ENCODE results near the gene ZNF143.
"Not testable (repeated sequence)": the region's sequence is repeated elsewhere in the genome, so short reads cannot be mapped to it uniquely, and the experiment has no call there.

The ZNF143 gene

DNA sequence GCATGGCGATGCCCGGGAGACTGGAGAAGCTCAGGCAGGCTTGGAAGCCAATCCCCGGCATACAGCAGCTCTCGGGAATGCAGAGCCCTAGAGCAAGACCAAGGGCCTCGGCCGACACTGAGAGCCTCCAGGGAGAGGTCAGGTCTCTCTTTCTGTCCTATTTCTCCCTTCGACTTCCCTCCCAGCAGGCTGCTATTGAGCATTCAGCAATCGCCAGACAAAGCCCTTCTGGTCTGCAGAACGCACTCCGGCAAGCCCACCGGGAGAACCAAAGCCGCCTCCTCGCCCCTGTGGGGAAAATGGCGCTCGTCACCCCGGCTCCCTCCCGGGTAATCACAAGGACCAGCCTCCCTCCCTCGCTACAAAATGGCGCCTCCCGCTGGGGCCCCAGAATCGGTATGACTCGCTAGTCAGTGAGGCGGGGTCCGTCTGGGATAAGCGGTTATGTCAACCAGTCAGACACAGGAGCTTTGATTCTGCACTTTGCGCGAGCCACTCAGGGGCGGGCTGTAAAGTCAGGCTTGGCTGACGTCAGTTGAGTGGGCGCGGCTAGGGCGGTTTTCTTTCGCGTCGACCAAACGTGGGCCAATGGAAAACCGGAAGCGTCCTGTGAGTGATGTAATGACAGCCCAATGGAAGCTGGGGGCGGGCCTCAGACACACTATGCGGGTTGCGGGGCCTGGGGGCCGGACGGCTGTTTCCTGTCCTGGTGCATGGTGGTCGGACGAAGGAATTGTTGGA is at the start of gene ZNF143:
Gene ZNF143, plus strand, starts transcription at position 691 of the 741 bp plus-strand sequence. CDS start 10,297 bp downstream, outside the sequence.
- DNase-seq: peak; percentile 100

DNA sequence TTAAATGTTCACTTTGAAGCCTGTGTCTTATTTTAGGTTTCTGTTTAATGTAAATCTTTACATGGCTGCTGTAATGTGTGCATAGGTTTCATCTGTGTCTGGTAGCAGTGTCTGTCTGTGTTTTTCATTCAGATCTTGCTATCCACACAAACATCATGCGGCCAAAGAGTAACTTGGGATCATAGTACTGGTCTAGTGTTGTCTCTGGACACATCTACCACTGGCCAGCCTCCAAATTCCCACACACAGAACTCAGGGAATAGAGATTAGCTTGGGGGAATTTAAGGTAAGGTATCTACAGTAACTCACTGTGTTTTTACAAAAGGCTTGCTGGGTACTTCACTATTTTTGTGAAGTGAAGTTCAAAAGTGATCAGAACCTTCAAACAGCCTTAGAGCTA is 32.1 kb upstream of the ZNF143 start:
- no peak for DNase-seq

DNA sequence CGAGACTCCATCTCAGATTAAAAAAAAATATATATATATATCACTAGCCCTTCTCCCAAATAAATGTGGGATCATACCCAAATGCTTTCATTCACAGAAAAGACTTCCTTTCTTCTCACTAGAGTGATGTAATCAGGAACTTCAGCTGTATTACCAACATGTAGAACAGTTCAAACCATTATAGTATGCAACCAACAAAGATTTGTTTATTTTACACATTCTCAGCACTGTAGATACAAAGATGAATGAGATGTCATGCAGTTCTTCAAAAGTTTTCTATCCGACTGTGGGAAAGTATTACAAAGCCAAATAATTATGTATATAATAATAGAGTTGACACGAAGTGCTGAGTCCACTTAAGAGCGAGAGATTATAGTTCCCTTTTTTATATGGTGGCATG is 22.2 kb upstream of the ZNF143 start:
- no peak for DNase-seq

DNA sequence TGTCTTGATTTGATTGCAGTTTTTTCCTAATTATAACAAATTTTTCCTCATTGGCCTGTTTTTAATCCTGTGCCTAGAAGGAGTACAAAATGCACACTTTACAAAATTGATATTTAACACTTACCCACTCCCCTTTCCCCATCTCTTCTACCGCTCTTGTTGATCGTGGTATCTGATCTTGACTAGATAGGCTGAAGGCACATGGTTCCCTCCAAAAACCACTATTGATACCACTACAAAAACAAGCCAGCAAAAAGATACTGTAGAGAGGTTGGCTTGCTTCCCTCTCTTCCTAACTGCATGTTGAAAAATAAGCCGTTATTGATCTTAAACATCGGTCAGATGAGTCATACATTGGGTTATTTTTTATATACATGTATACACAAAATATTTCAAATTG is 14.6 kb upstream of the ZNF143 start:
- no peak for DNase-seq

DNA sequence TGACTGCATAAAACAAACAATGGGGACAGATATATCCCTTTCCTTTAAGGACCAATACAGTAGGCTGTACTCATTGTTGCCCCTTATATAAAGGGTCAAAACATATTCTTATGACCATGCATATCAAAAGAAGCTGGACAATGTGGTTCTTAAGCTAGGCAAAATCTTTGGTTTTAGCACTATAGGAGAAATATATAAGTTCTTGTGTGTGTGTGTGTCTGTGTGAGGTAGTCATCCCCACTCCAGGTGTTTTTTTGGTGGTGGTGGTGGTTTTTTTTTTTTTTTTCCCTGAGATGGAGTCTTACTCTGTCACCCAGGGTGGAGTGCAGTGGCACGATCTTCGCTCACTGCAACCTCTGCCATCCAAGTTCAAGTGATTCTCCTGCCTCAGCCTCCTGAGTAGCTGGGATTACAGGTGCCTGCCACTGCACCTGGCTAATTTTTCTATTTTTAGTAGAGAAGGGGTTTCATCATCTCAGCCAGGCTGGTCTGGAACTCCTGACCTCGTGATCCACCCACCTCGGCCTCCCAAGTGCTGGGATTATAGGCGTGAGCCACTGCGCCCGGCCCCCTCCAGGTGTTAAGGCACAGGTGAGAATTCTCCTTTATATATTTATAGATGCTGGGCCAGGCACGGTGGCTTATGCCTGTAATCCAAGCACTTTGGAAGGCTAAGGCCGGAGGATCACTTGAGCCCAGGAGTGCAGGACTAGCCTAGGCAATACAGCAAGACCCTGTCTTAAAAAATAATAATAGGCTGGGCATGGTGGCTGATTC is 12.0 kb upstream of the ZNF143 start:
- DNase-seq: no peak

DNA sequence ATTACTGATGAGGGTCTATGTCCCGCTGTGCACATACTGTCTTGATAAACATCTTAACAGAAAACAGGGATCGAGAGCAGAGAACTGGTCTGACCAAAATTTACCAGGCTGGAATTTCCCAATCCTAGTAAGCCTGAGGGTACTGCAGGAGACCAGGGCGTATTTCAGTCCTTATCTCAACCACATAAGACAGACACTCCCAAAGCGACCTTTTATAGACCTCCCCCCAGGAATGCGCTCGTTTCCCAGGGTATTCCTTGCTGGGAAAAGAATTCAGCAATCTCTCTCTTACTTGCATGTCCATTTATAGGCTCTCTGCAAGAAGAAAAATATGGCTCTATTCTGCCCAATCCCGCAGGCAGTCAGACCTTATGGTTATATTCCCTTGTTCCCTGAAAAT is 8.8 kb upstream of the ZNF143 start:
- DNase-seq: not testable (repeated sequence)

DNA sequence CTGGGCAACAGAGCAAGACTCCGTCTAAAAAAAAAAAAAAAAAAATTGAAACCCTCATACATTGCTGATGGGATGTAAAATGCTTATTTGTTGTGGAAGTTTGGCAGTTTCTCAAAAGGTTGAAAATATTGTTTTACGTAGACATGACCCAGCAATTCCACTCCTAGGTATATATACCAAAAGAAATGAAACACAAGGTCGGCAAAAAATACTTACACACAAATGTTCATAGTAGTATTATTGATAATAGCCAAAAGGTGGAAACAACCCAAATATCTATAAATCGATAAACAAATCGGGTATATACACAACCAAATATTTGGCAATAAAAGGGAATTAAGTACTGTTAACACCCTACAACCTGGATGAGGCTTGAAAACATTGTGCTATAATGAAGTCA is 5.1 kb upstream of the ZNF143 start:
- DNase-seq: no peak

DNA sequence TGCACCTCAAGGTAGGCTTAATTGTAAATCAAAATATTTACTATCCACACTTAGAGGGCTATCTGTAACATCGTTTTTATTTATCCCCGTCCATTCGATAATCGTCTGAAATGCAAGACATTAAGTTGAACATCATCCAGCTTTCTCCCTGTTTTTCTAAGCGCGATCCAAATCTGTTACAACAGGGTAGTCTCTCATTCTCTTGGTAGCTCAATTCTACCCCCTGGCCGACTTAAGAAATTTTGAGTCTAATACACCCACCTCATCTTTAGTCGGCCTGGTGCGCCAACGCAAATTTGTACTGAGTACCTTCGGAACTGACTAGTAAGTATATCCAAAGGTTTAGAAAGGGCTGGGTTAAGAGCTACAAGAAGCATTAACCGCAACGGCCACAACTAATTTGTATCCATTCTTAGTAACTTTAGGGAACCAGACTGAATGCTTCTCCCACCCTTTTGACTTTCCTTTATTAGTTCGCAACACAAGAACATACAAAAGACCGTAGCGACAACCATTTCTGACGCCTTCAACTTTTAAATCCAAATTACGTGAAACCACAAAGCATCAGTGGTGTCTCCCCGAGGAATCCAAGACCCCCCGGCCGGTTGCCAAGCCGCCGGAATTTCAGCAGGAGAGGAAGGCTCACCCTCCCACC is 1.0 kb upstream of the ZNF143 start:
- DNase-seq: peak; percentile 60

DNA sequence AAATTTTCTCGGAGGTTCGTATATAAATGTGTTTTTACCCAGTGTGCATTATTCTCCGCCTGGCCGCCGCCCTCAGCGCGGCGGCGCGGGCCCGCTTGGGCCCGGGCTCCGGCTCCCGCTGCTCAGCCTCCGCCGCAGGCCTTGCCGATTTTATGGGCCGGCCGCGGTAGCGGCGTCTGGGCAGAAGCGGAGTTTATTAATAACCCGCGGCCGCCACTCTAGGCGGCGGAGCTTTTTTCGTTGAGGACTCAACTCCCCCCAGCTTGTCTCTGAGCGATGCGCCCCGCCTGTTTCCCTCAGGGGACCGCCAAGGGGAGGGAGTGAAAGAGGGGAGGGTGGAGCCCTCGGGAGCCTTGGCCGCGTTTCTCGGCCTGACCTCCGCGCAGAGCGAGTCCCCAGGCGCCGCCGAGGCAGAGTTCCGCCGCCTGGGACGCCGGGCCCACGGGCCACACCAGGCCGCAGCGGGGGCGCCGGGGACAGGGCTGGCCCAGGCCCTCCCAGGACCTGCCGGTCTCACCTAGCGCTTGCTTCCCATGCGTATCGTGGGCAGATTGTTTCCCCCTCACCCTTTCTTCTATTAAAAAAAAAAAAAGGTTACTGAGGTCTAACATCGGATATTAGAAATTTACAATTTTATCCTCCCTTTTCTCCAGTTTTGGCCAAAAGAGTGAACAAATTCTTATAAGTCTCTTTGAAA is 399 bp downstream of the ZNF143 start:
- DNase-seq: peak; percentile 92

DNA sequence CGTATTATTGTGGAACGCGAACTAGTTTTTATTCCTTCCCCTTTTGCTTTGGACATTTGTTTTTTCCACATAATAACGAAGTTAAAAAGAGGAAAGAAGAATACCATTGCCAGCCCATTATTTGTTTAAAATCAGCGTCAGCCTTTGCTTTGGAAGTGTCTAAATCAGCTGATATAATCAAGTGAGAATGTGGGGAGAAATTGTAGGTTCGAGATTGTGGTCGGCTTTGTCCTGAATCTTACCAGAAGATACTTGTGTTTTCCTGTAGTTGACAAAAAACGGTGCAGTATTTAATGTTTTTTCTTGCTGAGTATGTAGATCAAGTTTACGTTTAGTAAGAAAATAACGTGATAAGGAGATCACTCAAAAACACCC is 935 bp downstream of the ZNF143 start:
- DNase-seq: no peak

DNA sequence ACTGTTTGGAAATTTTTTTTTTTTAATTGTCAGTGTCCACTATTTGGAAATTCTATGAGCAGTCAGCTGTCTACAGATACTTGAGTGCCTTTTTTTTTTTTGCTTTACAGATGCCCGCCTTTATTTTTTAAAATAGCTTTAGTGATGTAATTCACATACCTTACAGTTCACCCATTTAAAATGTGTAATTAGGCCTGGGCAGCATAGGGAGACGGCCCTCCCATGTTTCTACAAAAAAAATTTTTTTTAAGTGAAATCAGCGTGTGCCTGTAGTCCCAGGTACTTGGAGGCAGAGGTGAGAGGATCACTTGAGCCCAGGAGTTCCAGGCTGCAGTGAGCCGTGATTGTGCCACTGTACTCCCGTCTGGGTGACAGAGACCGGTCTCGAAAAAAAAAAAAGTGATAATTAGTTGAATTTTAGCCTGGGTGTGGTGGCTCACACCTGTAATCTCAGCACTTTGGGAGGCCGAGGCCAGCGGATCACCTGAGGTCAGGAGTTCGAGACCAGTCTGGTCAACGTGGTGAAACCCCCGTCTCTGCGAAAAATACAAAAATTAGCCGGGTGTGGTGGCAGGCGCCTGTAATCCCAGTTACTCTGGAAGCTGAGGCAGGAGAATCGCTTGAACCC is 1.5 kb downstream of the ZNF143 start:
- no peak for DNase-seq

DNA sequence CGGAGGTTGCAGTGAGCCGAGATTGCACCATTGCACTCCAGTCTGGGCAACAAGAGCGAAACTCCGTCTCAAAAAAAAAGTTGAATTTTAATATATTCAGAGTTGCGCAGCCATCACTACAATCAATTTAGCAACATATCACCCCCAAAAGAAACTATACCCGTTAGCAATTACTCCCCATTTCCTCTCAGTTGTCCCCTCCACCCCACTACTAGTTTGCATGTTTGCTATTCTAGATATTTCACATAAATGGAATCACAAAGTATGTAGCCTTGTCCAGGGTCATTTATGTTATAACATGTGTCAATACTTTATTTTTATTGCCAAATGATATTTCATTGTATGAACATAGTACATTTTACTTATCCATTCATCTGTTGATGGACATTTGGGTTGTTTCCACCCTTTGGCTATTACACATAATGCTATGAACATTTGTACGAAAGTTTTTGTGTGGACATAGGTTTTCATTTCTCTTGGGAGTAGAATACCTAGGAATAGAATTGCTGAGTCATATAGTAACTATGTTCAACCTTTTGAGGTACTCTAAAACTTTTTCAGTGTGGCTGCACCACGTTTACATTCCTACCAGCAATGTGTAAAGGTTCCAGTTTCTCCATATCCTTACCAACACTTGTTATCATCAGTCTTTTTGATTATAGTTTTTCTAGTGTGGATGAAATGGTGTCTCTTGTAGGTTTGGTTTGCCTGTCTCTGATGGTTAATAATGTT is 2.2 kb downstream of the ZNF143 start:
- DNase-seq: no peak

DNA sequence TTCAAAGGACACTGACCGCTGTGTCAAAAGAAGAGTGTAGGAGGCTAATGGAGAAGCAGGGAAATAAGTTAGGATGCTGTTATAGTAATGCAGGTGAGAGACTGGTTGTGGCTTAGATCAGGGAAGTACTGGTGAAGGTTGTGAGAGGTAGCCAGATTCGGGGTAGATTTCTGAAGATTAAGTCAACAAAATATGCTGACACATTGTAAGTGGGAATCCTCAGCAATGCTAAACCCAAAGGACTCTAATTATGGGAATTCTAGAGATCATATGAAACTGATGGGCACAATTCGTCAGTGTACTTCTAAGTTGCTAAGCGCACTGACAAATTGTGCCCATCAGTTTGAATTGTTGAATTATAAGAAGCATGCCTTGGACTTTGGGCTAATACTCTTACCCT is 10.0 kb downstream of the ZNF143 start:
- no peak for DNase-seq

DNA sequence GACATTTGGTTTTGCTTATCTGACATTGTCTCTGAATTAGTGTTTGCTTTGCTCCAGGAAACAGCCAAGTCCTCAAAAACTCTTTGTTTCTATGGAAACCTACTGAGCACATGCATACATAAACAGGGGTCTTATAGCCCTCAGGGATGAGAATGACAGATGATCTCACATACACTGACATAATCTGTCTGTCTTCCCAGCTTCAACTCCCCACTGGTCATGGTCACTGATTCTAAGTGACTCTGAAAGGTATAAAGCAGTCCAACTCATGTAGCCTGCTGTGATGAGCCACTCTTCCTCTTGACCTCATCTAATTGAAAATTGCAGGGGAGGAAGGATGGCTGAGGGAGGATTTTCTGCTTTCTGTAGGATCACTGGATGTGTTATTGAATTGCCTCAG is 12.6 kb downstream of the ZNF143 start:
- no peak for DNase-seq

DNA sequence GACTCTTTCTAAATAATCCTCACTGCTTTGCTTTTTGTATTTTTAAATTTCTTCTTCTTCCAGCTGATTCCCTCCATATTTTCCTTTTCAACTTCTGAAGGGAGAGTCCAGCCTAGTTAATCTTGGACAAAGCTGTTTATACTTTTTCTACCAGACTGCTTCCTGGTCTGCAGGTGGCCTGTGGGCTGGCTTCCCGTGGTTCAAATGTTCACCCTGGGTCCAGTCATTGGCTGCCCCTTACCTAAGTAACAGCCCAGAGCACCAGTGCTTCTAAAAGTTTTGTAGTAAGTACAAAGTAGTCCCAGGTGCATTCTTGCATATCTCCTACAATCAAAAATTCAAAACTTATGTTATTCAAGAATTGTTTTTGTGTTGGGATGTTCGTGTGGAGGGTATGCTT is 19.1 kb downstream of the ZNF143 start:
- no peak for DNase-seq

DNA sequence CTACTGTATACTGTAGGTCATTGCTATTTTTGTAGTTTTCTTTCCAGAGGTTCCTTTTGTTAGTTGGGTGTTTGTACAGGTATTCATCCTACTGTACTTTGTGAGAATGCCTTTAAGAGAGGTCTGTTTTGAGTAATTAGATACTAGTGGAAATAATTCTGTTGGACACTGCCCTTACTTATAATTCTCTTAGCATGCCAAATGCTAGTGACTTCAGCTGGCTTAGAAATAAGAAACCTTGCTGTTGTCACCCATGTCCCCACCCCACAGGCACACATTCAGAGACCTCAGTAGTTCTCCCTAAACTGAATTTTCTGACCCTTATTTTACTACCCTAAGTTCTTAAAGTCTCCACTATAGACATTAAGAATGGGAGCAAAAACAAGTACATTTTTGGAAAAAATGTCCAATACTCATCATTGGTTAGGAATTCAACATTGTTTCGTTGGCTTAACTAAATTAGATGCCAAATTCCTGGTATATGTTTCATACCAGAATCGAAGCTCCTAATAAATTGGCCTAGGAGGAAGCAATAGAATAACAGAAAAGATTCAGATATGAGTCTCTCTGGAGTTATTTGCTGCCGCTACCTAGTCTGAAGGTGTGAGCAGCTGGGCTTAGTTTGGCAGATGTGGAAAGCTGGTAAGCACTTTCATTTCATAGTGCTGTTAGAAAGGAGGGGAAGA is 28.4 kb downstream of the ZNF143 start:
- no peak for DNase-seq

DNA sequence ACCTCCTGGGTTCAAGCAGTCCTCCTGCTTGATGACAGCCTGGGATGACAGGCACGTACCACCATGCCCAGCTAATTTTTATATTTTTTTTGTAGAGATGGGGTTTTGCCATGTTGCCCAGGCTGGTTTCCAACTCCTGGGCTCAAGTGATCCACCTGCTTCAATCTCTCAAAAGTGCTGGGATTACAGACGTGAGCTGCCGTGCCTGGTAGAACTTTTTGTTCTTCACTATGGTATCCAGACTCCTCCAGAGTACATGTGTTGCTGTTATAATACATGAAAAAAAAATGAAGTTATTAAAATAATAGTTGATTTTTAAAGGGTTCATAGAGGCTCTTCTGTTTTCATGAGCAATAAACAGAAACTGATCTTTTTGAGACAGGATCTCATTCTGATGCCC is 29.6 kb downstream of the ZNF143 start:
- no peak for DNase-seq

DNA sequence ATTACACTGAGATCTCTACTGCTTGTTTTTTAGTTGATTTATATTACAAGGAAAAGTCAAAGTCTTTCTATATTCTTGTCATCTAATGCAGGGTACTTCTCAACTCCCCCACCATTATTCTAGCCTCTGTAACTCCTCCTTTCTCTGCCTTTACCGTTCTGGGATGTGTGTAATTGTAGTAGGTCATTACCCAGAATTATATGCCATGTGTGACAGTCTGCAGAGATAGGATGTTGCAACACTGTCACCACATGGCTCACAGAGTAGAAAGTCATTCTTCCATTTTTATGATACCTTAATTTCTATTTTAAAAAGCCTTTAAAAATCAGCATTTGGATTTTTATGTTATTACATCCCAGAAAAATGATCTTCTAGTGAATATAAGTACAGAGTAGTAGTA is 32.7 kb downstream of the ZNF143 start:
- DNase-seq: no peak

DNA sequence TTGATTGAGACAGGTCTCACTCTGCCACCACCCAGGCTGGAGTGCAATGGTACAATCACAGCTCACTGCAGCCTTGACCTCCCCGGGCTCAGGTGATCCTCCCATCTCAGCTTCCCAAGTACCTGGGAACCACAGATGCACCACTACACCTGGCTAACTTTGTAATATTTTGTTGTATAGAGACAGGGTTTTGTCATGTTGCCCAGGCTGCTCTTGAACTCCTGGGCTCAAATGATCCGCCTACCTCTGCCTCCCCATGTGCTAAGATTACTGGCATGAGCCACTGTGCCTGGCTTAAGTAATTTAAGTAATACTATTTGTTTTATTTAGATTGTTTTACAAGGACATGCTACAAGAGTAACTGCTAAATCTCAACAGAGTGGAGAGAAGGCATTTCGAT is 33.5 kb downstream of the ZNF143 start:
- no peak for DNase-seq

DNA sequence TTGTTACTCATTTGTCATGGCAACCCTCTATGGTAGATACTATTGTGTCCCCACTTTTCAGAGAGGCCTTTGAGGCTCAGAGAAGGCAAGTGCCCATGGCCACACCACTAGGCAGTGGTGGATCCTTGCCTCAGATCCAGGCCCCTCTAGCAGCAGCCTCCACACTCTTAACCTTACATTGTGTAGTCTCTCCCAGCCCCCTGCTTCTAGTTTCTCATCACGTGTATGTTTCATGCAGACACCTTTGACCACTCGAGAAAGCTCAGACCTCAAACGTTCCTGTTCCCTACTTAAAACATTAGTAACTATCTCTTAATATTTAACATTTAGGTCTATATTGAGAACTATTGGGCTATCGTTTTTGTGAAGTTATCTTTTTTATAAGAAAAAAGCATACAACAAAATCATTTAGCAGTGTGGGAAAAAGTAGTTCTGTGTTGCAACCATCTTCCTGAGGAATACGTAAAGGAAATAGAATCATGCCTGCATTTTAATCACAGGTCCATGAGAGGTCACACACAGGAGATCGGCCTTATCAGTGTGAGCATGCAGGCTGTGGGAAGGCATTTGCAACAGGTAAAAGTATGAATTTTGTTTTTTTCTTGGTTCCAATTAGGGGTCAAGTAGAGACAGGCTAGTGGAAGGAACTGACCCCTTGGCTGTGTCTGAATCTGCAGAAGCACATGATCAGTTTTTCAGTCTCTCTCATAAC is 35.1 kb downstream of the ZNF143 start:
- DNase-seq: no peak

All from right forelimb (tissue), 1 donor.